ENCODE results near the gene VMAC. TPM values are rescaled to one million over a fixed set of nuclear protein-coding genes. Genes with fewer than 3 reads are reported as not detected.
A peak's percentile ranks its signal among the peaks of the same experiment; 100 is the strongest.

The VMAC gene
- total RNA-seq, 2 experiments from 2014 or later: 1.5 to 2.0 TPM

- Mint-ChIP-seq H3K36me3 (ENCODE audit: low read depth) (peaks cover 6% of the 10 kb centered on the region), H3K4me3 (no peak overlapping the region), H3K27ac (peak overlapping the region; percentile 30), H3K9me3 (no peaks in the 10 kb centered on the region), H3K4me1 (ENCODE audit: low read depth) (peaks cover 20% of the 10 kb centered on the region), H3K27me3 (ENCODE audit: low read depth) (no peaks in the 10 kb centered on the region)
- DNase-seq: no peak
- intact Hi-C loops (cut with micrococcal nuclease): loop anchor here (5.0 kb wide), 1 partner anchor 278 kb away; the partner anchor contains the start of genes SAFB and SAFB2
- CTCF ChIA-PET: interaction anchor here (1.1 to 5.9 kb wide), 2 partner anchors 15 to 96 kb away, joined by 3 to 48 read pairs; partner anchors contain the start of gene NRTN
These were observed 4.7 kb upstream of the VMAC start for GRCh38 chr19:5899728-5900526.

GRCh38 chr19:5900976-5901375 is 3.7 kb upstream of the VMAC start:
- H3K27ac Mint-ChIP-seq: no peak overlapping the region
- peaks cover 6% of the 10 kb centered on the region for H3K36me3 Mint-ChIP-seq (ENCODE audit: low read depth)
- H3K9me3 Mint-ChIP-seq: no peaks in the 10 kb centered on the region
- H3K27me3 Mint-ChIP-seq (ENCODE audit: low read depth): no peaks in the 10 kb centered on the region
- intact Hi-C loops (cut with micrococcal nuclease): loop anchor here (5.0 kb wide), 1 partner anchor 279 kb away; the partner anchor contains the start of genes SAFB and SAFB2
- H3K4me1 Mint-ChIP-seq (ENCODE audit: low read depth): peaks cover 22% of the 10 kb centered on the region
- no peak for DNase-seq
- CTCF ChIA-PET: interaction anchor here (5.9 kb wide), 1 partner anchor 97 kb away, joined by 48 read pairs; the partner anchor contains the start of gene NRTN
- H3K4me3 Mint-ChIP-seq: no peak overlapping the region

GRCh38 chr19:5903056-5903623 is 1.5 kb upstream of the VMAC start:
- Mint-ChIP-seq H3K27ac (peak overlapping the region; percentile 99), H3K4me3 (peak overlapping the region; percentile 94), H3K36me3 (ENCODE audit: low read depth) (peaks cover 6% of the 10 kb centered on the region), H3K27me3 (ENCODE audit: low read depth) (no peaks in the 10 kb centered on the region), H3K4me1 (ENCODE audit: low read depth) (peaks cover 37% of the 10 kb centered on the region), H3K9me3 (no peaks in the 10 kb centered on the region)
- CTCF ChIA-PET: interaction anchor here (0.5 to 5.9 kb wide), 6 partner anchors 69 to 316 kb away, joined by 3 to 48 read pairs (median 4); partner anchors contain the start of genes NRTN and RANBP3
- peak; percentile 26 for DNase-seq
- intact Hi-C loops (cut with micrococcal nuclease): loop anchor here (5.0 kb wide), 1 partner anchor 281 kb away; the partner anchor contains the start of genes SAFB and SAFB2

GRCh38 chr19:5903624-5904351 is 884 bp upstream of the VMAC start, which contains the start of gene NDUFA11:
Gene NDUFA11 (minus strand): TSS chr19:5903790. CDS start chr19:5903708, 82 bp downstream.
- Mint-ChIP-seq H3K27me3 (ENCODE audit: low read depth) (no peaks in the 10 kb centered on the region), H3K4me3 (peak within 1 kb of the TSS; percentile 94), H3K27ac (peak within 1 kb of the TSS; percentile 99), H3K36me3 (ENCODE audit: low read depth) (peaks cover 6% of the 10 kb centered on the region), H3K4me1 (ENCODE audit: low read depth) (peaks cover 37% of the 10 kb centered on the region), H3K9me3 (no peaks in the 10 kb centered on the region)
- DNase-seq: peak; percentile 98
- CTCF ChIA-PET: interaction anchor here (0.9 to 5.9 kb wide), 4 partner anchors 9 to 100 kb away, joined by 3 to 48 read pairs (median 5); partner anchors contain the start of genes NRTN and RANBP3
- intact Hi-C loops (cut with micrococcal nuclease): loop anchor here (1.0 to 5.0 kb wide), 12 partner anchors 46 to 557 kb away; partner anchors contain the start of genes CATSPERD, HSD11B1L, LONP1 and MICOS13

DNA sequence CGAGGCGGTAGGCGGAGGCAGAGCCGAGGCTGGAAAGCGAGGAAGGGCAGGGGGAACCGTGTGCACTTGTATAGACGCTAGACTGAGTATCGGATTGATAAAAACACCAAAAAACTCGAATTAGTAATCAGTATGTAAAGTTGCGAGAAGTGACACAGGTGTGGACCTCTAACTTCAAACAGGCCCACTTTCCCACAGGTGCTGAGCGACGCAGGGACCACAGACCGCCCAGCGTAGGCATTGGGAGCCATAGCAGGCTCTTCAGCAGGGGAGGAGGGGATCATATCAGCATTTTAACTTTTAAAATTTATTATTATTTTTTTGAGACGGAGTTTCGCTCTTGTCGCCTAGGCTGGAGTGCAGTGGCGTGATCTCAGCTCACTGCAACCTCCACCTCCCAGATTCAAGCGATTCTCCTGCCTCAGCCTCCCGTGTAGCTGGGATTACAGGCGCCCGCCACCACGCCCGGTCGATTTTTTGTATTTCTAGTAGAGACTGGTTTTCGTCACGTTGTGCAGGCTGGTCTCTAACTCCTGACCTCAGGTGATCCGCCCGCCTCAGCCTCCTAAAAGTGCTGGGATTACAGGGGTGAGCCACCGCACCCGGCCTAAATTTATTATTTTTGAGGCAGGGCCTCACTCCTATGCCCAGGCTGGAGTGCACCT is 574 bp downstream of the VMAC start:
- Mint-ChIP-seq H3K9me3 (no peaks in the 10 kb centered on the region), H3K4me3 (peak overlapping the region; percentile 94), H3K4me1 (ENCODE audit: low read depth) (peaks cover 33% of the 10 kb centered on the region), H3K36me3 (ENCODE audit: low read depth) (peaks cover 4% of the 10 kb centered on the region), H3K27ac (no peak overlapping the region), H3K27me3 (ENCODE audit: low read depth) (no peaks in the 10 kb centered on the region)
- intact Hi-C loops (cut with micrococcal nuclease): loop anchor here (2.0 kb wide), 1 partner anchor 224 kb away; the partner anchor contains the start of genes HSD11B1L and MICOS13
- no peak for DNase-seq
- CTCF ChIA-PET: interaction anchor here (5.9 kb wide), 1 partner anchor 101 kb away, joined by 48 read pairs; the partner anchor contains the start of gene NRTN

DNA sequence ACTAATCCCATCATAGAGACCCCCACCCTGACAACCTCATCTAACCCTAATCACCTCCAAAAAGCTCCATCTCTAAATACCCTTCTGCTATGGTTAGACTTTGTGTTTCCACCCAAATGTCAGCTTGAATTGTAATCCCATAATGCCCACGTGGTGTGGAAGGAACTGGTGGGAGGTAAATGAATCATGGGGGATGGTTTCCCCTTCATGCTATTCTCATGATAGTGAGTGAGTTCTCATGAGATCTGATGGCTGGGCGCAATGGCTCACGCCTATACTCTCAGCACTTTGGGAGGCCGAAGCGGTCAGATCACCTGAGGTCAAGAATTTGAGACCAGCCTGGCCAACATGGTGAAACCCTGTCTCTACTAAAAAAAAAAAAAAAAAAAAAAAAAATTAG is 2.6 kb downstream of the VMAC start:
- H3K4me1 Mint-ChIP-seq (ENCODE audit: low read depth): peaks cover 23% of the 10 kb centered on the region
- no peaks in the 10 kb centered on the region for H3K27me3 Mint-ChIP-seq (ENCODE audit: low read depth)
- no peak overlapping the region for H3K4me3 Mint-ChIP-seq
- H3K9me3 Mint-ChIP-seq: no peaks in the 10 kb centered on the region
- peaks cover 4% of the 10 kb centered on the region for H3K36me3 Mint-ChIP-seq (ENCODE audit: low read depth)
- H3K27ac Mint-ChIP-seq: peak overlapping the region; percentile 9
- intact Hi-C loops (cut with micrococcal nuclease): no loop called here
- DNase-seq: peak; percentile 24
- CTCF ChIA-PET: interaction anchor here (0.8 to 1.3 kb wide), 2 partner anchors 61 to 103 kb away, joined by 4 to 8 read pairs; no protein-coding TSS in a partner anchor

DNA sequence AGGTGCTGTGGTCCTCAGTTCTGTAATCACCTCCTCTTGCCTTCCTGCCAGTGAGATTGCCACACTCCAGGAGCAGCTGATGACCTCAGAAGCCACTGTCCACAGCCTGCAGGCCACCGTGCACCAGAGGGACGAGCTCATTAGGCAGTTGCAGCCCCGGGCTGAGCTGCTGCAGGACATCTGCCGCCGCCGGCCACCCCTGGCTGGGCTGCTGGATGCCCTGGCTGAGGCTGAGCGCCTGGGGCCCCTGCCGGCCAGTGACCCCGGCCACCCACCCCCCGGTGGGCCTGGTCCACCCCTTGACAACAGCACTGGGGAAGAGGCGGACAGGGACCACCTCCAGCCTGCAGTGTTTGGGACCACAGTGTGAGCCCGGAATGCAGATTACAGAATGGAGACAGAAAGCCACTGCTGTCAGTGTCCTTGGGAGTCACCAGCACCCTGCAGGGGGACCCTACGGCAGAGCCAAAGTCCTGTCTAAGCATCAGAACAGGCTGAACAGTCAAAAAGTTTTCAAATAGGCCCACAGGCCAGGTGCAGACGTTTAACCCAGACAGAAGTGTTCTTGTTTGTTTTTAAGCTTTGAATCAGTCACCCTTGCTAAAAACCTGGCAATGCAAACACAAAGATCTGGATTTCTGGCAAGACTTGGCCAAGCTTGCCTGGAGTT is 4.2 kb downstream of the VMAC start:
- Mint-ChIP-seq H3K27me3 (ENCODE audit: low read depth) (no peaks in the 10 kb centered on the region), H3K4me1 (ENCODE audit: low read depth) (peaks cover 18% of the 10 kb centered on the region), H3K9me3 (no peaks in the 10 kb centered on the region), H3K36me3 (ENCODE audit: low read depth) (peaks cover 2% of the 10 kb centered on the region), H3K4me3 (no peak overlapping the region), H3K27ac (no peak overlapping the region)
- DNase-seq: no peak
- intact Hi-C loops (cut with micrococcal nuclease): no loop called here
- CTCF ChIA-PET: interaction anchor here (0.6 kb wide), 1 partner anchor 100 kb away, joined by 3 read pairs; no protein-coding TSS in a partner anchor

DNA sequence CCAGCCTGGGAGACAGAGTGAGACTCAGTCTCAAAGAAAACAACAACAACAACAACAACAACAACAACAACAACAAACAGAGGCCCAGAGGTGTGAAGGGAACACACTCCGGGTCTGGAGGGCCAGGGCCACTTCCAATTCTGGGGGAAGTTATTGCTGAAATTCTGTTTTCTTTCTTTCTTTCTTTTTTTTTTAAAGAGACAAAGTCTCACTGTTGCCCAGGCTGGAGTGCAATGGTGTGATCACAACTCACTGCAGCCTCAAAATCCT is 5.9 kb downstream of the VMAC start:
- intact Hi-C loops (cut with micrococcal nuclease): no loop called here
- H3K27me3 Mint-ChIP-seq (ENCODE audit: low read depth): no peaks in the 10 kb centered on the region
- DNase-seq: no peak

GRCh38 chr19:5911366-5911765 is 6.7 kb downstream of the VMAC start:
- H3K4me3 Mint-ChIP-seq: no peak overlapping the region
- peaks cover 11% of the 10 kb centered on the region for H3K4me1 Mint-ChIP-seq (ENCODE audit: low read depth)
- peaks cover 1% of the 10 kb centered on the region for H3K36me3 Mint-ChIP-seq (ENCODE audit: low read depth)
- CTCF ChIA-PET: interaction anchor here (0.6 kb wide), 1 partner anchor 105 kb away, joined by 4 read pairs; no protein-coding TSS in a partner anchor
- H3K27me3 Mint-ChIP-seq (ENCODE audit: low read depth): no peaks in the 10 kb centered on the region
- intact Hi-C loops (cut with micrococcal nuclease): no loop called here
- H3K9me3 Mint-ChIP-seq: no peaks in the 10 kb centered on the region
- H3K27ac Mint-ChIP-seq: no peak overlapping the region
- no peak for DNase-seq

More for the DNA sequence above, 5.9 kb downstream of the VMAC start:
- H3K36me3 Mint-ChIP-seq (ENCODE audit: low read depth): peaks cover 2% of the 10 kb centered on the region
- H3K9me3 Mint-ChIP-seq: no peaks in the 10 kb centered on the region
- peaks cover 18% of the 10 kb centered on the region for H3K4me1 Mint-ChIP-seq (ENCODE audit: low read depth)
- H3K27ac Mint-ChIP-seq: no peak overlapping the region
- CTCF ChIA-PET: interaction anchor here (0.6 kb wide), 1 partner anchor 106 kb away, joined by 3 read pairs; no protein-coding TSS in a partner anchor
- H3K4me3 Mint-ChIP-seq: no peak overlapping the region

DNA sequence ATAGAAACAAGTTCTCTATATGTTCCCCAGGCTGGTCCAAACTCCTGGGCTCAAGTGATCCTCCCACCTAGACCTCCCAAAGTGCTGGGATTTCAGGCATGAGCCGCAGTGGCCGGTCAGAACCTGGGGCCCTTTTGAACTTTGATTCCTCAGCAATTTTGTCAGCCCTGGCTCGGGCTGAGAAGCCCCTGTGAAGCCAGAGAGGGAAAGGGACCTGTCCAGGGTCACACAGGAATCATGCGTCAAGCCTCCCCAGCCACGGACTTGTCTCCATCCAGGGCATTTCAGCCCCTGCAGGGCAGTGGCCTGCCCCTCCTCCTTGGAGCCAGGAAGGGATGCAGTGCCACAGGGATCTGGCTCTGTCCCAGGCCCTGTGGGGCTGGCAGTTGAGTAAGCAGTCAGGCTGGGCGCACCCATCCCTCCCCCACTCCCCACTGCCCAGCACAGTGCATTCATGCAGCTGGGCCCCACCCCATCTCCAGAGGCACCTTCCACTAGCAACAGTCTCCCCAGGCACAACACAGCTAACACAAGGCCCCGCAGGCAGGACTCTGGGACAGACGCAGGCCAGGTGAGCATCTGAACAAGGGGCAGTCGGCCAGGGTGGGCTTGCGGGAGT is 9.2 kb downstream of the VMAC start, which contains the start of gene CAPS:
Gene CAPS, plus strand, starts transcription at position 516 of the 619 bp plus-strand sequence. CDS start 153 bp downstream, outside the sequence.
- Mint-ChIP-seq H3K27me3 (ENCODE audit: low read depth) (no peaks in the 10 kb centered on the region), H3K36me3 (ENCODE audit: low read depth) (peaks cover 6% of the 10 kb centered on the region), H3K4me1 (ENCODE audit: low read depth) (no peaks in the 10 kb centered on the region), H3K27ac (no peak within 1 kb of the TSS), H3K4me3 (no peak within 1 kb of the TSS), H3K9me3 (no peaks in the 10 kb centered on the region)
- CTCF ChIA-PET: no interaction called here
- DNase-seq: no peak
- intact Hi-C loops (cut with micrococcal nuclease): no loop called here
